K562 (cell line): ENCODE measurements around the gene CCDC50. TPM values are rescaled to one million over a fixed set of nuclear protein-coding genes. Genes with fewer than 3 reads are reported as not detected.

Experiments used
- ATAC-seq: fragments of 200-7000 bp; cut with Tn5 transposase; 3 replicates; pipeline ENCODE4 v1.9.1; 2020; ENCODE audit warnings: moderate library complexity
- BruUV-seq: library from RNA; stranded (reverse); fragments of 400-500 nt; replicated peaks from 2 replicates; lab custom pipeline; 2021; lab: Mats Ljungman, UMichigan
- CTCF ChIA-PET: fragments of 300-600 bp; formaldehyde crosslinking; extraction: SDS; loops from one replicate; lab custom pipeline; 2021; ENCODE audit warnings: low intra/inter-chr PET ratio; lab: Yijun Ruan, JAX
- POLR2A ChIA-PET: fragments of 300-600, 350-650 bp; sonication (Branson Sonifier 250); formaldehyde crosslinking; extraction: SDS; loops from one replicate; lab custom pipeline; 2021; ENCODE audit warnings: antibody characterized with exemption, inconsistent platforms; lab: Yijun Ruan, JAX
- DNase-seq, 4 experiments: peaks; one replicate each; pipeline versions ENCODE4 v3.0.0 to v3.0.0-alpha.2; 2011 to 2018; ENCODE audit warnings: low spot score in 3 of 4, mixed read lengths in 3 of 4; ENCODE audit errors: extremely low read depth in 1 of 4
- FAIRE-seq: peaks from 2 replicates; lab custom pipeline; 2011; peaks lifted over from hg19 to GRCh38; lab: Jason Lieb, UNC
- H2AFZ ChIP-seq: 2 replicates; pipeline ENCODE4 v1.6.0; 2011; ENCODE audit warnings: low read depth, low read length, control low read depth, inconsistent platforms
- H3K27ac ChIP-seq: fragments of 200-600 bp; 3 replicates; pipeline ENCODE4 v1.8.0; 2011; ENCODE audit warnings: low read depth, mild to moderate bottlenecking, control low read depth, inconsistent platforms, low read length, moderate library complexity, mixed read lengths; ENCODE audit errors: extremely low read depth
- H3K27me3 ChIP-seq, 2 experiments: fragments of 300-600 bp in 1 of 2; 2 replicates in 1 of 2; 3 replicates in 1 of 2; pipeline versions ENCODE4 v1.6.0 to v1.8.0; 2011; ENCODE audit warnings: inconsistent platforms in 2 of 2, low read length in 2 of 2, mild to moderate bottlenecking in 1 of 2, mixed read lengths in 1 of 2, moderate library complexity in 1 of 2; ENCODE audit not compliant: control insufficient read depth in 2 of 2, insufficient read depth in 2 of 2
- H3K36me3 ChIP-seq: fragments of 300-600 bp; 3 replicates; pipeline ENCODE4 v1.8.0; 2011; ENCODE audit warnings: mild to moderate bottlenecking, low read length, inconsistent platforms; ENCODE audit not compliant: control insufficient read depth, insufficient read depth
- H3K4me1 ChIP-seq, 2 experiments: fragments of 200-600 bp in 1 of 2; replicated peaks in 1 of 2; 2 replicates in 1 of 2; 3 replicates in 1 of 2; pipeline versions ENCODE4 v1.5.1 to v1.8.0; 2011; ENCODE audit warnings: inconsistent platforms in 2 of 2, low read length in 2 of 2, mild to moderate bottlenecking in 1 of 2, mixed read lengths in 1 of 2, moderate library complexity in 1 of 2; ENCODE audit not compliant: control insufficient read depth in 2 of 2, insufficient read depth in 2 of 2
- H3K4me2 ChIP-seq: 2 replicates; pipeline ENCODE4 v1.6.1; 2011; ENCODE audit warnings: low read length, control low read depth, inconsistent platforms, mixed read lengths; ENCODE audit not compliant: insufficient read depth
- H3K4me3 ChIP-seq: fragments of 200-600 bp; sonication (generic), shearing (Covaris generic); 2 replicates; pipeline ENCODE4 v1.5.1; 2016; ENCODE audit warnings: control low read depth, inconsistent platforms
- H3K79me2 ChIP-seq: fragments of 200-600 bp; 3 replicates; pipeline ENCODE4 v1.8.0; 2011; ENCODE audit warnings: low read length, inconsistent platforms; ENCODE audit not compliant: control insufficient read depth, insufficient read depth
- H3K9ac ChIP-seq, 2 experiments: 2 replicates each; pipeline versions ENCODE4 v1.6.0 to v1.6.1; 2011; ENCODE audit warnings: low read depth in 2 of 2, low read length in 2 of 2, control low read depth in 1 of 2, inconsistent platforms in 1 of 2, mild to moderate bottlenecking in 1 of 2, mixed read lengths in 1 of 2; ENCODE audit not compliant: insufficient read depth in 1 of 2
- H3K9me1 ChIP-seq: one replicate; pipeline ENCODE4 v1.6.0; 2011; ENCODE audit warnings: inconsistent platforms, mild to moderate bottlenecking, low read length, moderate library complexity; ENCODE audit not compliant: control insufficient read depth, insufficient read depth
- H3K9me3 ChIP-seq: replicated peaks from 2 replicates; pipeline ENCODE4 v1.5.1; 2011; ENCODE audit warnings: low read depth, low read length, inconsistent platforms; ENCODE audit not compliant: control insufficient read depth, insufficient read depth
- H4K20me1 ChIP-seq: replicated peaks from 2 replicates; pipeline ENCODE4 v1.6.1; 2011; ENCODE audit warnings: low read length, inconsistent platforms, mixed read lengths; ENCODE audit not compliant: control insufficient read depth, insufficient read depth
- C11orf30 ChIP-seq: fragments of 450-650 bp; IDR thresholded peaks from 2 replicates; pipeline ENCODE4 v1.6.1; 2016; ENCODE audit warnings: low read depth, mild to moderate bottlenecking
- DIDO1 ChIP-seq: fragments of 450-650 bp; IDR thresholded peaks from 2 replicates; pipeline ENCODE4 v1.6.1; 2016; ENCODE audit warnings: low read depth, missing biosample characterization, missing genetic modification characterization
- EWSR1 ChIP-seq: fragments of 450-650 bp; IDR thresholded peaks from 2 replicates; pipeline ENCODE4 v1.6.1; 2018; ENCODE audit warnings: borderline replicate concordance, mild to moderate bottlenecking, low read depth, moderate library complexity; ENCODE audit not compliant: partially characterized antibody
- FIP1L1 ChIP-seq: fragments of 200-400 bp; formaldehyde crosslinking; IDR thresholded peaks from 2 replicates; pipeline ENCODE4 v1.6.1; 2018; ENCODE audit warnings: mild to moderate bottlenecking, low read depth, low read length; ENCODE audit not compliant: poor library complexity, severe bottlenecking
- GATAD2A ChIP-seq: fragments of 450-650 bp; IDR thresholded peaks from 2 replicates; pipeline ENCODE4 v1.6.1; 2017
- HMGN3 ChIP-seq: IDR thresholded peaks from 2 replicates; pipeline ENCODE4 v1.6.1; 2011; ENCODE audit warnings: borderline replicate concordance, low read depth, mild to moderate bottlenecking, mixed read lengths, low read length; ENCODE audit not compliant: insufficient read length; ENCODE audit errors: extremely low read depth
- MAFF ChIP-seq: IDR thresholded peaks from 2 replicates; pipeline ENCODE4 v1.6.1; 2012; ENCODE audit warnings: low read length, improper control_type of control experiment
- MAFG ChIP-seq: fragments of 450-650 bp; conservative IDR thresholded peaks from 2 replicates; pipeline ENCODE4 v1.6.1; 2016; ENCODE audit warnings: missing genetic modification characterization, missing compliant biosample characterization
- MAFK ChIP-seq: IDR thresholded peaks from 2 replicates; pipeline ENCODE4 v1.6.1; 2011; ENCODE audit warnings: low read length, improper control_type of control experiment
- MTF1 ChIP-seq: fragments of 250-450 bp; sonication (Bioruptor Pico); IDR thresholded peaks from 2 replicates; pipeline ENCODE4 v1.9.0; 2021; ENCODE audit warnings: moderate library complexity, mild to moderate bottlenecking, inconsistent platforms, borderline replicate concordance
- NONO ChIP-seq, 2 experiments: fragments of 200-400 bp in 1 of 2; fragments of 450-650 bp in 1 of 2; formaldehyde crosslinking in 1 of 2; IDR thresholded peaks; 2 replicates each; pipeline ENCODE4 v1.6.1; 2017; ENCODE audit warnings: low read depth in 2 of 2, mild to moderate bottlenecking in 2 of 2, moderate library complexity in 2 of 2, low read length in 1 of 2
- RNF2 ChIP-seq: sonication (generic); IDR thresholded peaks from 2 replicates; pipeline ENCODE4 v1.6.1; 2016
- TARDBP ChIP-seq: fragments of 450-650 bp; IDR thresholded peaks from 2 replicates; pipeline ENCODE4 v1.6.1; 2016
- TSC22D4 ChIP-seq: fragments of 450-650 bp; IDR thresholded peaks from 2 replicates; pipeline ENCODE4 v1.6.1; 2016; ENCODE audit warnings: missing genetic modification characterization, missing biosample characterization, control low read depth
- ZFP30 ChIP-seq: fragments of 250-450 bp; sonication (Bioruptor Pico); IDR thresholded peaks from 2 replicates; pipeline ENCODE4 v1.8.0; 2022; ENCODE audit warnings: moderate library complexity, mild to moderate bottlenecking, inconsistent platforms, borderline replicate concordance
- ZFX ChIP-seq: sonication (generic); formaldehyde crosslinking; IDR thresholded peaks from 2 replicates; pipeline ENCODE4 v1.8.0; 2022; ENCODE audit warnings: mild to moderate bottlenecking, missing genetic modification reagents, moderate library complexity
- ZNF197 ChIP-seq: fragments of 200-800 bp; sonication (Bioruptor generic); IDR thresholded peaks from 2 replicates; pipeline ENCODE4 v1.6.1; 2016; ENCODE audit warnings: low read depth, missing genetic modification characterization, missing compliant biosample characterization
- ZNF316 ChIP-seq: fragments of 450-650 bp; IDR thresholded peaks from 2 replicates; pipeline ENCODE4 v1.6.1; 2016
- ZNF696 ChIP-seq: fragments of 250-450 bp; sonication (Bioruptor Pico); conservative IDR thresholded peaks from 2 replicates; pipeline ENCODE4 v1.4.0; 2020; ENCODE audit warnings: mild to moderate bottlenecking, moderate library complexity
- ZNF699 ChIP-seq: fragments of 250-450 bp; sonication (Bioruptor Pico); IDR thresholded peaks from 2 replicates; pipeline ENCODE4 v1.8.0; 2021; ENCODE audit warnings: mild to moderate bottlenecking, moderate library complexity; ENCODE audit not compliant: insufficient replicate concordance
- WGBS: fragments of 100-300 bp; shearing (Covaris generic); methylation state at CpG from one replicate; pipeline ENCODE4 v1.1.6; 2016; ENCODE audit warnings: low coverage, mixed read lengths; ENCODE audit not compliant: insufficient coverage; ENCODE audit errors: missing lambda C conversion rate; 5-methylcytosine and 5-hydroxymethylcytosine counted together
- in situ Hi-C: fragments of 300-500 bp; cut with MboI; formaldehyde crosslinking; loops from 4 replicates; pipeline ENCODE4 v1.15.0; 2018; ENCODE audit warnings: inconsistent platforms, mixed read lengths
- intact Hi-C: fragments of 100-400 bp; cut with micrococcal nuclease; formaldehyde crosslinking; loops from 2 replicates; pipeline ENCODE4 v1.14.2; 2022
- polyA plus RNA-seq, 8 experiments: library from polyadenylated mRNA; depleted of rRNA in 4 of 8; stranded (reverse) in 5 of 8; unstranded in 3 of 8; fragments of >200 nt; fragmentation: Nextera tagmentation in 2 of 8; fragmentation: Illumina TruSeq in 1 of 8; extraction: Ambion mirVana in 2 of 8; extraction: Trizol in 1 of 8; gene quantifications; 2 replicates each; pipeline versions ENCODE4 v1.2.1 to v1.2.3, GENCODE V29; 2011 to 2014; ENCODE audit warnings: inconsistent platforms in 1 of 8, missing spikeins in 1 of 8
- total RNA-seq, 7 experiments: library from RNA; depleted of rRNA in 6 of 7; stranded (reverse); fragments of >200 nt in 6 of 7; fragmentation: Illumina TruSeq in 2 of 7; extraction: Trizol in 2 of 7; gene quantifications; 2 replicates each; pipeline versions ENCODE4 v1.2.1 to v1.2.3, GENCODE V29; 2011 to 2021; ENCODE audit warnings: low replicate concordance in 1 of 7
- TF ChIP-seq, protein P1 (sequence below): fragments of 250-450 bp; sonication (Bioruptor Pico); IDR thresholded peaks from 2 replicates; pipeline ENCODE4 v1.5.0; 2021; ENCODE audit warnings: mild to moderate bottlenecking, borderline replicate concordance

CCDC50 gene
- total and polyA plus RNA-seq, 9 of the 15 experiments (the other 6 are each of a cell fraction or from before 2014, with no cell fraction given), result 8.4 to 63.4 (median 40.4) TPM

DNA sequence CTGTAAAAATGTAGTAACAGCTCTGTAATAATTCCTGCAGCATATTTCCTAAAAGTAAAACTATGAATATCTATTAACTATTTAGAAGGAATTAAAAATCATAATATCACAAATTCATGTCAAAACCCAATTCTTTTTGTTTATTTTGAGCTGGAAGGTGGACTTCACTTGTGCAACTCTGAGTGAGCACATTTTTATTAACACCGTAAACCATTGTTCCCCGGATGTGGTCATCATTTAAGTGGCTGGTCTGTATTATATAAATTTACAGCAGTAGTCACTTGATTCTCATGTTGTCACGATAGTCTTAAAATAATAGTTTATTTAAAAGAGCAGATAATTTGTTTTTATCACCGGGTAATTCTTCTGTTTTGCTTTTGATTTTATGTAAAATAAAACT is 44.1 kb downstream of the CCDC50 start:
- FAIRE-seq, result no peak

GRCh38 chr3:191376516-191377141 is 47.4 kb downstream of the CCDC50 start:
- no TSS peak for BruUV-seq
- Histone ChIP-seq H3K79me2 (no peaks in the 10 kb centered on the region), H3K9me3 (no peaks in the 10 kb centered on the region), H3K9me1 (no peaks in the 10 kb centered on the region), H3K36me3 (peaks cover 34% of the 10 kb centered on the region), H4K20me1 (no peaks in the 10 kb centered on the region), H3K4me3 (no peak overlapping the region), H3K4me1 (peaks cover 0 to 2% of the 10 kb centered on the region in 2 experiments; a peak in 1 of 5 replicates), H3K27me3 (no peaks in the 10 kb centered on the region), H2AFZ (no peak overlapping the region), H3K27ac (no peak overlapping the region), H3K4me2 (no peak overlapping the region), H3K9ac (no peak overlapping the region)
- DNase-seq (no peak), ATAC-seq (peak; percentile 35; the same call in 2 of the 3 replicates), FAIRE-seq (no peak)
- intact Hi-C loops (no loop called here), in situ Hi-C loops (no loop called here)
- 55% methylated on average over 7 of the region's 7 CpGs for WGBS
- CTCF ChIA-PET, result no interaction called here
- POLR2A ChIA-PET, result no interaction called here
- TF ChIP-seq TSC22D4 (tag) (no peak), DIDO1 (no peak), MAFF (no peak), ZNF316 (0 out of 2 replicates have a peak, but pooled peaks have one; percentile 2), C11orf30 (peak; percentile 34; the same call in 1 of the 2 replicates), MAFK (0 out of 2 replicates have a peak, but pooled peaks have one; percentile 5), NONO (IDR thresholded peaks at IDR 0.05; ENCODE audit: low read depth in 2 of 2, low read length in 1 of 2) (no peak), HMGN3 (no peak), RNF2 (no peak), MAFG (peak; percentile 30; the same call in 1 of the 2 replicates)
- TF ChIP-seq, protein P1, sequence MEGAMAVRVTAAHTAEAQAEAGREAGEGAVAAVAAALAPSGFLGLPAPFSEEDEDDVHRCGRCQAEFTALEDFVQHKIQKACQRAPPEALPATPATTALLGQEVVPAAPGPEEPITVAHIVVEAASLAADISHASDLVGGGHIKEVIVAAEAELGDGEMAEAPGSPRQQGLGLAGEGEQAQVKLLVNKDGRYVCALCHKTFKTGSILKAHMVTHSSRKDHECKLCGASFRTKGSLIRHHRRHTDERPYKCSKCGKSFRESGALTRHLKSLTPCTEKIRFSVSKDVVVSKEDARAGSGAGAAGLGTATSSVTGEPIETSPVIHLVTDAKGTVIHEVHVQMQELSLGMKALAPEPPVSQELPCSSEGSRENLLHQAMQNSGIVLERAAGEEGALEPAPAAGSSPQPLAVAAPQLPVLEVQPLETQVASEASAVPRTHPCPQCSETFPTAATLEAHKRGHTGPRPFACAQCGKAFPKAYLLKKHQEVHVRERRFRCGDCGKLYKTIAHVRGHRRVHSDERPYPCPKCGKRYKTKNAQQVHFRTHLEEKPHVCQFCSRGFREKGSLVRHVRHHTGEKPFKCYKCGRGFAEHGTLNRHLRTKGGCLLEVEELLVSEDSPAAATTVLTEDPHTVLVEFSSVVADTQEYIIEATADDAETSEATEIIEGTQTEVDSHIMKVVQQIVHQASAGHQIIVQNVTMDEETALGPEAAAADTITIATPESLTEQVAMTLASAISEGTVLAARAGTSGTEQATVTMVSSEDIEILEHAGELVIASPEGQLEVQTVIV (CRISPR knock-in tag), result no peak

More for the DNA sequence above, 44.1 kb downstream of the CCDC50 start:
- POLR2A ChIA-PET, result no interaction called here
- Histone ChIP-seq H3K27me3 (no peaks in the 10 kb centered on the region), H3K4me1 (peaks cover 0 to 1% of the 10 kb centered on the region in 2 experiments; a peak in 1 of 5 replicates), H3K79me2 (no peaks in the 10 kb centered on the region), H3K9ac (no peak overlapping the region)
- intact Hi-C loops, result no loop called here
- no peak for TF ChIP-seq ZFX
- no peak for TF ChIP-seq ZNF699 (CRISPR knock-in tag)
- no peak for TF ChIP-seq GATAD2A
- no peak for TF ChIP-seq FIP1L1
- no peak for TF ChIP-seq MTF1 (CRISPR knock-in tag)
- no peak for TF ChIP-seq TARDBP
- TF ChIP-seq ZNF696 (CRISPR knock-in tag), result no peak
- TF ChIP-seq EWSR1, result no peak
- TF ChIP-seq ZFP30 (CRISPR knock-in tag), result no peak
- no peak for TF ChIP-seq ZNF197 (CRISPR knock-in tag)
- TF ChIP-seq, all 486 proteins: peak for 0
- no peak for DNase-seq
- H2AFZ ChIP-seq, result no peak overlapping the region
- H3K4me3 ChIP-seq, result no peak overlapping the region
- H3K36me3 ChIP-seq, result peaks cover 40% of the 10 kb centered on the region; the same call in 2 of the 3 replicates
- ATAC-seq, result no peak
- no peaks in the 10 kb centered on the region for H3K9me1 ChIP-seq
- no peak overlapping the region for H3K27ac ChIP-seq
- in situ Hi-C loops, result no loop called here
- WGBS, result 64% methylated on average over 4 of the region's 4 CpGs
- no TSS peak for BruUV-seq
- H3K4me2 ChIP-seq, result no peak overlapping the region
- no peaks in the 10 kb centered on the region for H3K9me3 ChIP-seq
- CTCF ChIA-PET, result no interaction called here
- H4K20me1 ChIP-seq, result no peaks in the 10 kb centered on the region
